CD4-positive, alpha-beta T cell treated with Interleukin-2 at 100 ng/mL for 4 hours (primary cell): Measurements from ENCODE around the gene RCCD1.
A peak's percentile ranks its signal among the peaks of the same experiment; 100 is the strongest.
"Not testable (repeated sequence)": the region's sequence is repeated elsewhere in the genome, so short reads cannot be mapped to it uniquely, and the experiment has no call there.

Experiments used
- DNase-seq: peaks from one replicate; pipeline ENCODE4 v3.0.0-alpha.2; 2020; ENCODE audit warnings: low spot score

The RCCD1 gene

GRCh38 chr15:90918034-90918788 lies 36.5 kb upstream of the RCCD1 start:
- no peak for DNase-seq

- no peak for DNase-seq
Measured at GRCh38 chr15:90918835-90919234, 35.8 kb upstream of the RCCD1 start.

GRCh38 chr15:90921887-90922286 lies 32.8 kb upstream of the RCCD1 start:
- no peak for DNase-seq

DNA sequence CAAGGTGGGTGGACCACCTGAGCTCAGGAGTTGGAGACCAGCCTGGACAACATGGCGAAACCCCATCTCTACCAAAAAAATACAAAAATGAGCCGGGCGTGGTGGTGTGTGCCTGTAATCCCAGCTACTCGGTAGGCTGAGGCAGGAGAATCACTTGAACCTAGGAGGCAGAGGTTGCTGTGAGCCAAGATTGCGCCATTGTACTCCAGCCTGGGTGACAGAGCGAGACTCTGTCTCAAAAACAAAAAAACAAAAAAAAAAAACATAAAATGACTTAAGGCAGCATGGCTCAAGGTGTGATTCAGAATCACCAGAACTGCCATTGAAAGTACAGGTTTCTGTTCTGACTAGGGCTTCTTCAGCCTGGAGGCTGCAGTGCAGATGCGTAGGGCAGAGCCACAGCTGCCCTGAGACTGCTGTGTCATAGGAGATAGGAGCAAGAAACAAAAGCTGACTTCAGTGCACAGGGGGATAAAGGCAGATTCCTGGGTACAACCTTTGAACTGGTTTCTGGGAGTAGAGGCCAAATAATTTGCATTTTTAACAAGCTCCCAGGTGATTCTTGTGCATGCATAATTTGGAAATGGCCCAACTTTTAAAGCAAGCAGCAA lies 31.9 kb upstream of the RCCD1 start:
- not testable (repeated sequence) for DNase-seq

DNA sequence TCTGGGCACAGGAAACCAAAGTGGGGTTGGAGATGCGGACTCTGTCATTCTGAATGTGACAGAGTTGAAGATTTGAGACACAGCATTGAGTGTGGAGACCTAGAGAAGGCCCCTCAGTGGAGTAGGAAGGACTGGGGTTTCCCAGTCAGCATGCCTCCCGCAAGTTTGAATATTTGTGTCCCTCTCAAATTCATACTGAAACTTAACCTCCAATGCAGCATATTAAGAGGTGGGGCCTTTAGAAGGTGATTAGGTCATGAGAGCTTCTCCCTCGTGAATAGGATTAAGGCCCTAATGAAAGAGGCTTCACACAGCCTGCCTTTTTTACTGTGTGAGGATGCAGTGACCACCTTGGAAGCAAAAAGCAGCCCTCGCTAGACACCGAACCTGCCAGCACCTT lies 30.3 kb upstream of the RCCD1 start:
- DNase-seq = no peak

DNA sequence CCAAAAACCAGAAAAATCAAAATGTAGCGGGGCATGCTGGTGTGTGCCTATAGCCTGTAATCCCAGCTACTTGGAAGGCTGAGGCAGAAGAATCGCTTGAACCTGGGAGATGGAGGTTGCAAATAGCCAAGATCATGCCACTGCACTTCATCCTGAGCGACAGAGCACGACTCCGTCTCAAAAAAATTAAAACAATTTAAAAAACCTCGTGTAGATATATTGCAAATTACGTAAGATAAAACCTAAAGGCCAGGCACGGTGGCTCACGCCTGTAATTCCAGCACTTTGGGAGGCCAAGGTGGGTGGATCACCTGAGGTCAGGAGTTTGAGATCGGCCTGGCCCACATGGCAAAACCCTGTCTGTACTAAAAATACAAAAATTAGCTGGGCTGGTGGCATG lies 27.9 kb upstream of the RCCD1 start:
- not testable (repeated sequence) for DNase-seq

DNA sequence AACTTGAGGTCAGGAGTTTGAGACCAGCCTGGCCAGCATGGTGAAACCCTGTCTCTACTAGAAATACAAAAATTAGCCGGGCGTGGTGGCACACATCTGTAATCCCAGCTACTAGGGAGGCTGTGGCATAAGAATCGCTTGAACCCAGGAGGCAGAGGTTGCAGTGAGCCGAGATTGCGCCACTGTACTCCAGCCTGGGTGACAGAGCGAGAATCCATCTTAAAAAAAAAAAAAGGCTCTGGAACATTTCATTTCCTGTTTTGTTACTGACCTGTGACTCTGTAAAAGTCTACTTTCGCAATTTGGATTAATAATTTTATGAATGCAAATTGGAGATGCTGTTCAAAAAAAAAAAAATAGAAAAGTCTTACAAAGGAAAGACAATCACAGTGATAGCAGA lies 26.6 kb upstream of the RCCD1 start:
- DNase-seq = not testable (repeated sequence)

DNA sequence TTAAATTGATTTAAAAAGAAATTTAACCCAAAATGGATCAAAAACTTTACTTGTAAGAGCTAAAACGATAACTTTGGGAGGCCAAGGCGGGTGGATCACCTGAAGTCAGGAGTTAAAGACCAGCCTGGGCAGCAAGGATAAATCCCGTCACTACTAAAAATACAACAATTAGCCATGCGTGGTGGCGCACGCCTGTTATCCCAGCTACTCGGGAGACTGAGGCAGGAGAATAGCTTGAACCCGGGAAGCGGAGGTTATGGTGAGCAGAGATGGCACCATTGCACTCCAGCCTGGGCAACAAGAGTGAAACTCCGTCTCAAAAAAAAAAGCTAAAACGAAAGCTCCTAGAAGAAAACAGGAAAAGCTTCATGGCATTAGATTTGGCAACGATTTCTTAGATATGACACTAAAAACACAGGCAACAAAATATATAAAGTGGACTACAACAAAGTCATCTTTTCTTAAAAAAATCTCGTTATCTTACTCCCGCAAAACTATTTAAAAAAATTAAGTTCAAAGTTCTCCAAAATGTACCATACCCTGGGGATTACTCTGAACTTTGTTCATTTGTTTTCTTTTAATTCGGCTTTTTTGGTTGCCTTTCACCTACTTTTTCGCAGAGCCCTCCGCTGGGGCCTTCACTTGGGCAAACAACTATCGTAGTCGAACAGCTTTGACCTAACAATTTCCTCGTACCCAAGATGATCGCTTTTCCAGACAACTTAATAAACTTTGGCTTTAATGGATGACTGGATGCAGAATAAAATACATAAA lies 25.3 kb upstream of the RCCD1 start:
- no peak for DNase-seq

DNA sequence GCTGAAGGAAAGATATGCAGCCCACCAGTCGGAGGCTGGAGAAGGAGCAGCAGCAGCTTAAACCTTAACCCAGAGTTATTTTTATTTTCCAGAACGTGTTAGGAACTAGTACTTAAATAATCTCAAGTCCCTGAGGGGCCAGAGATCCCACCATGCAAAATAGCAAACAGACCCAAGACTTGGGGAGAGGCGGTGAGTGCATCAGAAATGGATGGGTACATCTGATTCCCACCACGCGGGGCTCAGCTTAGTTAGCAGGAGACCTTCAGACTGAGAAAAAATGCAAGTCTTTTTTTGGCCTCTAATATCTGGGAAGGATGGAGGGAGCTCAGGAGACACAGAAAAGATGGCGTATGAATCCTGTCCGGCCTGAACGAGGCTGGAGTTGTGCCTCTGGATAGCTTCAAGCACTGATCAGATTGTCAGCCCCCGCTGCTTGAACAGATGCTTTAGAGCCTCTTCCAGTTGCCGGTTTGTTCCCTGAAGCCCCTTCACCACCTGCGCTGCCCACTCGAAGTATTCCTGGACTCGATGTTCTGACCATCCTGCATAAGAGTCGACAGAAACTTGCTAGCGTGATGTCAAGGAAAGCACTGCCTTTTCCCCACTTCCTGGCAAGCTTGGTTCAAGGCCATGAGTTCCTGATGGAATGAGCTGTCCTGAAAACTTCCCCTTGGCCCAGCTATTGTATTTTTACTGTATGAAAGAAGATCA lies 23.7 kb upstream of the RCCD1 start:
- no peak for DNase-seq

- DNase-seq = no peak
Measured at GRCh38 chr15:90931575-90931827, 23.2 kb upstream of the RCCD1 start.

DNA sequence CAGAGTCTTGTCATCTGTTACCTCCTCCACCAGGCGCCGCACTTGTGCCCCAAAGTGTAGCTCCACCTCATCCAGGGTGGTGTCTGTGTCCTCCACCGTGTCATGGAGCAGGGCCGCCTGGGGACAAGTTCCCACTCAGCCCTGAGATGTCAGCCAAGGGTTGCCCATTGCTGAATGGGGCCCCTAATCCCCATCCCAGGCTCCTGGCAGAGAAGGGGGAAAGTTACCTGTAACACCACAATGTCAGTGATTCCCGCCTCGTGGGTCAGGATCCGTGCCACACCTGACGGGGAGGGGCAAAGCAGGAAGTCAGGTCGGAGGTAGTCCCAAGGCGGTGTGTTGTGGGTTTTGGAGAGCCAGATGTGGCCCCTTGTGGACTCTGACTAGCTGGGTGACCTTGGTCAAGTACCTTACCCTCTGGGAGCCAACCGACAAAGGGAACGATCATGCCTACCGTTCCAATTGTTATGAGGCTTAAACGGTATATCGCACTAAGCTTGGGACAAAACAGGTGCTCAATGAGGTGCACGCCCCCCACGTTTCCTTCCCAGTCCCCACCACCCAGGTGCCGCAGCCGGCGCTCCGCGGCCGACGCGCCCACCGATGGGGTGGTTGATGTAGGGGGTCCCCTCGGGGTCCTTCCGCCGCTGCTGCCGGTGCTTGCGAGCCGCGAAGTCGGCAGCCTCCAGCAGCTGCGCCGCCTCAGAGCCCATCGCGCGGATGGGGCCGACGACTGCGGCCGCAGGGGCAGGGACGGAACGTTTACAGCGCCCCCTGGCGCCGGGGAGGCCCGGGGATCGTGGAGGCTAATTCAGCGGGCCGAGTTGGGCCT lies 22.6 kb upstream of the RCCD1 start, which contains the start of gene HDDC3:
TSS of gene HDDC3 (minus strand) at position 722 of the 832 bp plus-strand sequence. CDS start at position 713, 9 bp downstream.
- peak; percentile 90 for DNase-seq

DNA sequence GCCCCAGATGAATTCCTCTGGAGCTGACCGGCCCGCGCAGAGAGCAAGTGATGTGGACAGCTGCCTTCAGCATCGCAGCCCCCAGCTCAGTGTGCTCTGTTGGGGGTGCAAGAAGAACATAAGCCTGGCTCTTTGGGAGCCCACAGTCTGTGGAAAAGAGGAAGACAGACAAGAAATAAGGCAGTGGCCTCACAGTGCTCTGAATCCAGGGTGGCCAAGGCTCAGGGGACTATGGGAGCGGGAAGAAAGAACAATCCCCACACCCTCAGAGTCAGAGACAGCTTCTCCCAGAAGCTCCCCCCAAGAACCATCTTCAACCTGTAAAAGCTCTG lies 22.1 kb upstream of the RCCD1 start:
- DNase-seq = no peak

DNA sequence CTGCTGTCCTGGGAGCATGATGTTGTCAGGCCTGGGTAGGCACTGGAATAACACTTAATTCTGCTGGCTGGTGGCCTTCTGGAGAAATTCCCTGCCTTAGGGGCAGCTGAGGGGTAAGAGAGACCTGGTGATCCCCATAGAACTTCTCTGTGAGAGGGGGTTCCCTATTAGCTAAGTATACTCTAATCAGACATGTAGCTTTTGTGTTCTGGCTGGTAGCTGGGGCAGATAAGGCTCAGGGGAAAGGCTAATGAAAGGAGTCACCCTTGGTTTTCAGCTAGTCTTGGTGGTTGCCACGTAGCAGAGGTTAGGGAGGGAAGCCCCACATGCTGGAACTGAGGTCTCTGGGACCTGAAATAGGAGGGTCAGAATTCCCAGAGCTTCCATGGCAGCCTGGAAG lies 21.4 kb upstream of the RCCD1 start:
- no peak for DNase-seq

- DNase-seq = peak; percentile 89
Measured at GRCh38 chr15:90934256-90934948, 20.3 kb upstream of the RCCD1 start.

DNA sequence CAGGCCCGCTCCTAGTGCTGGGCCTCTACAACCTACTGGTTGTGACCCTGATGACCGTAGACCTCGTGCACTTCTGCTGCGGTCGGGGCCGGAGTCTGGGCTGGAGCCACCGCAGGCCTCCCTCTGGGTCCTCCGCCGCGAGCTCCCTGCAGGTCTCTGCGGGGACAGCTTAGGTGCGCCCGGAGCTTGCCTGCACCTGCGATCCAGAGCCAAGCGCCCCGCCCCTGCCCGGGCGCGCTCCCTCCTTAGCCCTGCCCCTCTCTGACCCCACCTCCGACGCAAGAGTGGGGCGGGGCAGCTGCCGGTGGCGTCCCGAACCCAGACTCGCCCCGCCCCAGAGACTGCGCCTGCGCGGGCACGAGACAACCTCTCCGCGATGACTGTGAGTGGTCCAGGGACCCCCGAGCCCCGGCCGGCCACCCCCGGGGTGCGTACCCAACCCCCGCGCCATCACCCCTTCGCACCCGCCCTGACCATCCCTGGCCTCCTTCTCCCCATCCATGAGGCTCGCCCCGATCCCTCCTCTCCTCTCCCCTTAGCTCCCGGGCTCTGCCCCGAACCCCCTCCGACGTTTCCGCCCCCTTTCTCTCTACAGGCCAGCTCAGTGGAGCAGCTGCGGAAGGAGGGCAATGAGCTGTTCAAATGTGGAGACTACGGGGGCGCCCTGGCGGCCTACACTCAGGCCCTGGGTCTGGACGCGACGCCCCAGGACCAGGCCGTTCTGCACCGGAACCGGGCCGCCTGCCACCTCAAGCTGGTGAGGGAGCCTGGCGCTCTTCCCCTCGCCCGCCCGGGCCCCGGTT lies 19.5 kb upstream of the RCCD1 start, which contains the start of gene UNC45A:
TSS of gene UNC45A (plus strand) at position 337 of the 803 bp plus-strand sequence. CDS start at position 377, 40 bp downstream.
- peak; percentile 95 for DNase-seq

- DNase-seq = no peak
Measured at GRCh38 chr15:90936823-90937222, 17.9 kb upstream of the RCCD1 start.

DNA sequence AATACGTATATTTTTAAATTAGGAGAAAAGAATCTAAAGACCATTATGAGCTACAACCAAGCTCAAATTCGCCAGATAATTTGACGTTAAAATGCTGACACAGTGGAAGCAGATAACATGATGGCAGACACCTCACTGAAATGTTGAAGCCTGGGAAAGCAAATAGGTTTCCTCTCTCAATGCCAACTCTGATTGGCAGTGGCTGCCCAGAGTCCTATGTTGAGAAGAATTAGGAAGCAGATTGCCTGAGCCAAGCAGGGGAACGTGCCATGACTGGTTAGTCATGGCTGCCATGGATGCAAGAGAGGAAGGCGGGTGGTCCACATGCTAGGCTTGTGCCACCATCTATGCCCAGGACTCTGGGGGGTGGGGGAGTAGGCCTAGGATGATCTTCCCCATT lies 16.4 kb upstream of the RCCD1 start:
- DNase-seq = no peak

DNA sequence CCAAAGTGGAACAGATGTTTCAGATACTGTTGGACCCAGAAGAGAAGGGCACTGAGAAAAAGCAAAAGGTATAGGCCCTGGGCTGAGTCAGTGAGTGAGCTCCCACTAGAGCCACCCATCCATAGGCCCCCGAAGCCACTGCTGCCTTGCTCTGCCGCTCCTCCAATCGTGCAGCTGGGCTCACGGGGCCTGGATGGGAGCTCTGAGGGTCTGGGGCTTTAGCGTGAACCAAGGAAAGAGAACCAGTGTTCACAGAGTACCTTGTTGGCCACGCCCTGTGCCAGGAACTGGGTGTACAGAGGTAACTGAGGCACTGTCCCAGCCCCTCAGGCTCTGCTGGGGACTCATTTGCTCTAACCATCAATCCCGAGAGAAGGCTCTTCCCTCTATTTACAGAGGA lies 14.9 kb upstream of the RCCD1 start:
- DNase-seq = no peak

- DNase-seq = no peak
Measured at GRCh38 chr15:90941038-90941437, 13.6 kb upstream of the RCCD1 start.
